Renal cortical epithelial cell (primary cell): ENCODE measurements around the gene PRKN. TPM values are rescaled to one million over a fixed set of nuclear protein-coding genes. Genes with fewer than 3 reads are reported as not detected.
A peak's percentile ranks its signal among the peaks of the same experiment; 100 is the strongest.

ENCODE experiments used
- DNase-seq: peaks from one replicate; pipeline ENCODE4 v3.0.0-alpha.2; 2011; ENCODE audit warnings: low read depth
- total RNA-seq: library from RNA; depleted of rRNA; stranded (reverse); fragments of >200 nt; gene quantifications from 2 replicates; pipeline ENCODE4 v1.2.3, GENCODE V29; 2014

PRKN gene
- total RNA-seq, 1 donor from 2014 or later = 3.6 TPM

- peak; percentile 28 for DNase-seq
Measured at GRCh38 chr6:162313922-162314660, 413.5 kb downstream of the PRKN start.

GRCh38 chr6:162307865-162308264 is 419.7 kb downstream of the PRKN start:
- no peak for DNase-seq

- DNase-seq = peak; percentile 80
Measured at GRCh38 chr6:162306616-162307015, 420.9 kb downstream of the PRKN start.

- DNase-seq = no peak
Measured at GRCh38 chr6:162301128-162301527, 426.4 kb downstream of the PRKN start.

GRCh38 chr6:162294029-162294428 is 433.5 kb downstream of the PRKN start:
- no peak for DNase-seq

GRCh38 chr6:162292915-162293314 is 434.7 kb downstream of the PRKN start:
- DNase-seq = no peak

DNA sequence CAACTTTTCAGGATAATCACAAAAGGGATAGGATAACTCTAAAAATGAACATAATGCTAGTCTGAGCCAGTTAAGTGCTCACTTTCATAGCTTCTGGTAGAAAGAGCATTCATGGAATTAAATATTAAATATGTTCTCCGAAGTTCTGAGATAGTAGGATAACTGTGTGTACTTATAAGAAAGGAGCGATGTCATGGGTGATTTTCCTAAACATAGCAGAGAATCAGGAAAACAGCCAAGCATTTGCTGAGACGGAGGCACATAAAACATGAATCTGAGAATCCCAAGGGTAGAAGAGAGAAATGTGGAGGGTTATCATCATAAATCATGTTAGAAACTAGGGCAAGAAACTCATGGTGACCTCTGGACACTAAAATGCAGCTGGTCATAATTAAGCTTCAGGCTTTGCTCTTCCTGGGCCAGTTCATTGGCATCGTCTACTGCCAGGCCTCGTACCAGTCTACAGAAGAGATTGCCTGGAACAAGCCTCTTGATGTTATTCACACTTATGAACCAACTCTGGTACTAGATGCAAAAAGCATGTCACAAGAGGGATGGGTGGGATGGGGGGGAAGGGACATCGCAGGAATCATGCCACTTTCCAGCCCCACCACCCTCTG is 436.6 kb downstream of the PRKN start:
- no peak for DNase-seq

DNA sequence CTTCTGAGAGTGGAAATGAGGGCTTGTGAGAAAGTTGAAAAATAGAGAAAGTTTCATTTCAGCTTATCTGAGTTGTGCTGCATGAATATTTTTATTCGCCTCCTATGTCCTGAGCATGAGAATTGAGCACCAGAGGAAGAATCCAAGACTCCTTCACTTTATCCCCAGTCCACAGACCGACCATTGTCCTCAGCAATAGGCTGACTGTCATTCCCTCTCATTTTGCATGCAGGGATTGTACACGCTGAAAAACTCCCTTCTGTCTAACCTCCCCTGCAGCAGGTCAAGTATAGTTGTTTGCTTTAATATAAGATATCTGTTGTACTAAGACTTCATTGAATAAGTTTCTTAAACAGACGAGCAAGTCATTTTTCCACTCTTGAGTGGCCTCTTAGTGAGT is 437.6 kb downstream of the PRKN start:
- no peak for DNase-seq

DNA sequence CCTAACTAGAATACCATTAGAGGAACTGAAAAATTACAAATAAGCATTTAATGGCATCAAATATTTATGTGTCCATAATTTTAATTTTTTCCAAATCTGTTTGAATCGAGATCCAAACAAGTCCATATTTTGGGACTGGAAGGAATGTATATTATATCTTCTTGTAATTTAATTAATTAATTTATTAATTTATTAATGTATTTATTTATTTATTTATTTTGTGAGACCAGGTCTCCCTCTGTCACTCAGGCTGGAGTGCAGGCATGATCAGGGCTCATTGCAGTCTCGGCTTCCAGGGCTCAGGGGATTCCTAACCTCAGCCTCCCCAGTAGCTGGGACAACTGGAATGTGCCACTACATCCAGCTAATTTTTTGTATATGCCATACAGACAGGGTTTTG is 453.6 kb downstream of the PRKN start:
- no peak for DNase-seq

GRCh38 chr6:162271922-162272321 is 455.6 kb downstream of the PRKN start:
- DNase-seq = no peak

GRCh38 chr6:162270966-162271365 is 456.6 kb downstream of the PRKN start:
- no peak for DNase-seq

DNA sequence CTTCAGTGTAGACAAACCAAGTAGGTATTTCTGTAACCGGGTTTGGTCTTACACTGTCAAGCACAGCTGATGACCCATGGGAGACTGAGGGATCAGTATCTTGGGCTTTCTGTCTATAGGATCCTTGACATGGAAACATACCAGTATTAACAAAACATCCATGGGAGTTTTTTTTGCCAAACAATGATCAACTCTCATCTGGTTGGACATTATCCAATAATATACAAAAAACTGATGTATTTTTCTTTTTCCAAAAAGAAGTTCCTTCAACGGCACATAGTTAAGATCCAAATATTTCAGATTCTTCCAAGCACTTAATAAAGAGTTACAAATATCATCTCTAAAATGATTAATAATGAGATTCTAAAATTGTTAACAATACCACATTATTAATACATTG is 459.9 kb downstream of the PRKN start:
- no peak for DNase-seq

DNA sequence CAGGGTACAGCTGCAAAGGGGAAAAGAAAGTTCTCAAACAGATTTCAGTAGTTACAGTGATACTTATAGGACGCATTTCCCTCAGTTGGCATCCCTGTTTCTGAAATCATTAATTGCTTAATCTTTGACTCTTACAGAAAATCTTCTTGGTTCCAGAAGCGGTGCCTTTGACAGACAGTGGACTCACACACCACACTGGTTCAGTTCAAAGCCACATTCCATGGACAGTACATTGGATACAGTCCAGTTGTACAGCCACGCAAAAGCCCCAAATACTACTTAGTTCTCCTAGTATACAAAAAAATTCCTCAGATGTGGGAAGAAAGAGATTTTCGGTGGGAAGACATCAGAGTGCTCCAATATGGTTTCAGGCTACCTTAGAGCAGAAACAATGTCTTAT is 460.4 kb downstream of the PRKN start:
- DNase-seq = no peak

DNA sequence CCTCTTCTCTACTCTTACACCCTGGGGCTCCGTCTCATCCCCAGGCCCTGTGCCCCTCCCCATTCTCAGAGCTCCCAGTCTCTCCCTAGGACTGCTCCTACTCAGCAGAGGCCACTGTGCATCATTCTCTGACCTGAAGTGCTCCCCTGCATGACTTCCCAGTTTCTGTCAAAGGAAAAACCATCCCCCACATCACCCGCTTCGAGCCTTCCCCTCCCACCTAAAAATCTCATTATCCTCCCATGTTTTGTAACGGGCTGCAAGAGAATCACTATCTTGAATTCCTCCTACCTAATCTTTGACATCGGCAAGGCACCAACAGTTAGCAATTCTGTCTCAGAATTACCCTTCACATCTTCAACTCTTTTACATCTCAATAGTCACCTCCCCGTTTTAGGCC is 463.0 kb downstream of the PRKN start:
- DNase-seq = no peak

DNA sequence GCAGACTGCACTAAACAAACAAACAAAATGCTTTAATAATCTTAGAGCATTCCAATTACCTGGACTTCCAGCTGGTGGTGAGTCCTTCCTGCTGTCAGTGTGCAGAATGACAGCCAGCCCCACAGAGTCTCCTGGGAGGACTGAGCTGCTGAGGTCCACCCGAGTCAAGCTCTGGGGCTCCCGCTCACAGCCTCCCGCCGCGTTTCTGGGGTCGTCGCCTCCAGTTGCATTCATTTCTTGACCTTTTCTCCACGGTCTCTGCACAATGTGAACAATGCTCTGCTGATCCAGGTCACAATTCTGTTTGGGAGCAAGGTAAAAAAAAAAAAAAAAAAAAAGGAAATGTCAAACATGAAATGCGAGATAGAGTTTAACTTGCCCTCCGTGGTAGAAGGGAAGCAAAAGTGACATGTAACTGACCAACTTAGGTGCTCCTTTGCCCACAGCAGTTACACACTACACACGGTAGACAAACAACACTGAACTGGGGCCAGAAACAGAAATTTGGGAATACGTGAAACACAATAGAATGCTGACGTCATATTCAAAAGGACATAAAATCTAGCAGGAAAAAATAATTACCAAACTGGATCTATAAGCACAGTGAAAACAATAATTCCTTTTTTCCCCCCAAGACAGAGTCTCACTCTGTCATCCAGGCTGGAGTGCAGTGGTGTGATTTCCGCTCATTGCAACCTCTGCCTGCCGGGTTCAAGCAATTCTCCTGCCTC is 464.9 kb downstream of the PRKN start:
- no peak for DNase-seq

DNA sequence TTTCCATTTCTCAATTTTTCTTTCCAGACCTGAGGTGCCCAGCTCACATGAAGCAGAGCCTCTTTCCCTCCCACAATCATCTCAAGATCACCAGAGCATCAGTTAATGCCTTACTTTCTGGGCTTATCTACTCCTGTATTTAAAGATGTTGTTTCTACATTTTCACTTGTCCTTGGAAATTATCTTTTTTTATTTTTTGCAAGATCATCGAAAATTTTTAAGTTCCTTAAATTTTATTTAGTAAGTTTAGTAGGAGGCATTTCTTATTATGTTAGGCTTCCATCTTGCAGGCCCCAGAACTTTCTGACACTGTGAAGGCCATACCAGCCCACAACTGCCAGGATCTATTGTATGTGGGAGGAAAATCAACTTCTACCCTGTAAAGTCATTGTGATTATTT is 466.0 kb downstream of the PRKN start:
- no peak for DNase-seq

- no peak for DNase-seq
Measured at GRCh38 chr6:162260027-162260426, 467.5 kb downstream of the PRKN start.

DNA sequence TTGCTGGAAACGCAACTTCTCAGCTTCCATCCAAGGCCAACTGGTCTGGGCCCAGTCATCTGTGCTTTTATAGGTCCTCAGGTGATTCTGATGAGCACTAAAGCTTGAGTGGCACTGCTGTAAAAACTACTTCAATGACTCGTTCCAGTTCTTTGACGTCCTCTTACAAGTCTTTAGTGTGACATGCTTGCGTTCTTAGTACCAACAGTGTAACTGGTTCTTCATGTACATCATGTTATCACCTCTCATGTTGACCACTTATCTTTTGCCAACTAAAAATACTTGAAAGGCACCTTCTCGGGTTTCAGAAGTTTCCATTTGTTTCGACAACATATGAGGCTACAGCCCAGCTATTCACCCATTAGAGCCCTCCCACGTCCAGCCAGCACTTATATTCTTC is 468.9 kb downstream of the PRKN start:
- DNase-seq = no peak

- no peak for DNase-seq
Measured at GRCh38 chr6:162256361-162256760, 471.2 kb downstream of the PRKN start.

GRCh38 chr6:162251257-162251656 is 476.3 kb downstream of the PRKN start:
- DNase-seq = peak; percentile 4

DNA sequence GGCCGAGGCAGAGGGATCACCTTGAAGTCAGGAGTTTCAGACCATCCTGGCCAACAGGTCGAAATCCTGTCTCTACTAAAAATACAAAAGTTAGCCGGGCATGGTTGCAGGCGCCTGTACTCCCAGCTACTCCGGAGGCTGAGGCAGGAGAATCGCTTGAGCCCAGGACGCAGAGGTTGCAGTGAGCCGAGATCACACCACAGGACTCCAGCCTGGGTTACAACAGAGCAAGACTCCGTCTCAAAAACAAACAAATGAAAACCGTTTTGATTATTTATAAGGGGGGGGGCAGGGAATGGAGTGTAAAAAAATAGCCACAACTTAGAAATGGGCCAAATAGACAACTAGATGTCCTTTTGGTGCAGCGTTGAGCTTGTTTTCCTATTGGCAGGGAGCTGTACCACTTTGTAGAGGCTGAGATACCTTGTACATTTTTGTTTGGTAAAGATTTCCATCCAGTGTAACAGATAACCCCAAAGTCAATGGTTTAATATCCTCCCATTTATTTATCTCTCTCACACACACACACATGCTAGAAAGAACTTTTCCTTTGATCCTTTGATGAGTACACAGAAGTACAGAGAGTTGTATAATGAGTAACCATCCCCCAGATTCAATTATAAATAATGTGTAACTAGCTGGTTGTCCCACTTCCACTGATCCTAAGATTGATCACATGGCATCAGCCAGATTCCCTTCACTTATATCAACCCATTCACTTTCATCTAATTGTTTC is 477.5 kb downstream of the PRKN start:
- peak; percentile 85 for DNase-seq

- no peak for DNase-seq
Measured at GRCh38 chr6:162245830-162246420, 481.6 kb downstream of the PRKN start.
